GM13977 (cell line): Measurements from ENCODE around the gene AFAP1L2.

Experiments
- DNase-seq: peaks from one replicate; pipeline ENCODE4 v3.0.0; 2012; ENCODE audit warnings: low spot score
- CTCF ChIP-seq: IDR thresholded peaks from 2 replicates; pipeline ENCODE4 v1.5.1; 2012; ENCODE audit warnings: mild to moderate bottlenecking, control low read depth; ENCODE audit not compliant: insufficient read depth; ENCODE audit errors: extremely low read depth, missing control alignments
- in situ Hi-C: fragments of 300-500 bp; cut with MboI; formaldehyde crosslinking; loops from one replicate; pipeline ENCODE4 v1.12.0; 2022; ENCODE audit warnings: low sequenced_read_pairs, low pct_unique_long_range_greater_than_20kb, mixed read lengths, inconsistent platforms; ENCODE audit not compliant: unreplicated experiment

The AFAP1L2 gene

GRCh38 chr10:114402233-114402632 lies 2.1 kb downstream of the AFAP1L2 start:
- TF ChIP-seq CTCF = no peak
- in situ Hi-C loops = no loop called here
- DNase-seq = no peak

GRCh38 chr10:114401195-114401791 lies 3.0 kb downstream of the AFAP1L2 start:
- in situ Hi-C loops = no loop called here
- no peak for TF ChIP-seq CTCF
- no peak for DNase-seq

GRCh38 chr10:114400091-114400490 lies 4.2 kb downstream of the AFAP1L2 start:
- in situ Hi-C loops = no loop called here
- TF ChIP-seq CTCF = no peak
- no peak for DNase-seq

GRCh38 chr10:114399576-114399975 lies 4.7 kb downstream of the AFAP1L2 start:
- no peak for DNase-seq
- in situ Hi-C loops = no loop called here
- no peak for TF ChIP-seq CTCF

- no peak for DNase-seq
- in situ Hi-C loops = no loop called here
- TF ChIP-seq CTCF = no peak
These were observed 5.5 kb downstream of the AFAP1L2 start for GRCh38 chr10:114398587-114399331.

GRCh38 chr10:114397651-114398145 lies 6.6 kb downstream of the AFAP1L2 start:
- no peak for TF ChIP-seq CTCF
- DNase-seq = no peak
- in situ Hi-C loops = no loop called here
